Right cardiac atrium (tissue), 5 donors: ENCODE results near the gene SCP2. TPM values are rescaled to one million over a fixed set of nuclear protein-coding genes. Genes with fewer than 3 reads are reported as not detected.

Experiments
- ATAC-seq, 2 donors: fragments of 200-7000 bp; cut with Tn5 transposase; one replicate each; pipeline versions ENCODE4 v1.8.0 to v1.9.1; 2020; ENCODE audit warnings: moderate library complexity in 2 of 2, mild to moderate bottlenecking in 1 of 2
- DNase-seq, 3 donors: peaks; one replicate each; pipeline ENCODE4 v3.0.0-alpha.2; 2020
- H3K27ac ChIP-seq: one replicate; pipeline ENCODE4 v1.5.1; 2013; ENCODE audit warnings: mild to moderate bottlenecking, low read length, control low read depth, moderate library complexity
- H3K27me3 ChIP-seq: one replicate; pipeline ENCODE4 v1.6.1; 2013; ENCODE audit not compliant: control insufficient read depth, insufficient read depth
- H3K4me1 ChIP-seq: one replicate; pipeline ENCODE4 v1.6.1; 2013; ENCODE audit warnings: low read length; ENCODE audit not compliant: control insufficient read depth, insufficient read depth
- H3K4me3 ChIP-seq: one replicate; pipeline ENCODE4 v1.5.1; 2013; ENCODE audit warnings: low read length, control low read depth
- H3K9me3 ChIP-seq: one replicate; pipeline ENCODE4 v1.6.1; 2013; ENCODE audit warnings: low read length; ENCODE audit not compliant: control insufficient read depth
- WGBS: extraction: QIAGEN DNeasy Blood & Tissue Kit; methylation state at CpG from one replicate; pipeline ENCODE4 v1.1.7; 2013; 5-methylcytosine and 5-hydroxymethylcytosine counted together
- intact Hi-C, 4 donors: fragments of 100-400 bp; cut with DNase I; formaldehyde crosslinking; loops; one replicate each; pipeline versions ENCODE4 v1.11.0 to v1.14.0; 2022 to 2023
- polyA plus RNA-seq: library from polyadenylated mRNA; stranded (reverse); fragments of 200-250 nt; gene quantifications from one replicate; pipeline ENCODE4 v1.2.3, GENCODE V29; 2013
- total RNA-seq, 4 donors: library from RNA; stranded (reverse); fragmentation: NEBNext Ultra II Directional; extraction: Animal tissue kit (Norgen Biotek cat#: 25700); gene quantifications; one replicate each; pipeline ENCODE4 v1.2.1, GENCODE V29; 2021
- donor health status: healthy with polysubstance abuse.
- donor health status: DM: no; HTN: yes; CAD: no.
- donor health status: DM: no; HTN: no; CAD: no.
- donor health status: DM: no; HTN: yes; CAD: no; lungs with severe emphysema.
- donor health status: DM: yes; HTN: yes; CAD: no.

The SCP2 gene
- total and polyA plus RNA-seq, 5 donors = 129 to 203 (median 140) TPM

- no peak overlapping the region for H3K27ac ChIP-seq
- peaks cover 2% of the 10 kb centered on the region for H3K4me1 ChIP-seq
- H3K27me3 ChIP-seq = no peaks in the 10 kb centered on the region
- intact Hi-C loops = loop anchor here in 1 of 4 donors (10.0 kb wide), 1 partner anchor 54 kb away; no protein-coding TSS in a partner anchor
- WGBS = 92% methylated on average over 7 of the region's 7 CpGs
- no peak overlapping the region for H3K4me3 ChIP-seq
- no peaks in the 10 kb centered on the region for H3K9me3 ChIP-seq
- DNase-seq (peak in 1 of 3 donors; percentile 36), ATAC-seq (no peak)
Measured at GRCh38 chr1:53068314-53069099, 141.4 kb downstream of the SCP2 start.

- intact Hi-C loops = loop anchor here in 1 of 4 donors (10.0 kb wide), 1 partner anchor 54 kb away; no protein-coding TSS in a partner anchor
- DNase-seq = peak in 1 of 3 donors; percentile 12
- Histone ChIP-seq H3K9me3 (no peaks in the 10 kb centered on the region), H3K27me3 (no peaks in the 10 kb centered on the region), H3K4me3 (no peak overlapping the region), H3K4me1 (peaks cover 2% of the 10 kb centered on the region), H3K27ac (no peak overlapping the region)
- no peak for ATAC-seq
- 88% methylated on average over 7 of the region's 7 CpGs for WGBS
Measured at GRCh38 chr1:53069265-53069662, 142.2 kb downstream of the SCP2 start.

GRCh38 chr1:53069663-53070327, 142.7 kb downstream of the SCP2 start:
- Histone ChIP-seq H3K4me1 (peaks cover 2% of the 10 kb centered on the region), H3K27ac (no peak overlapping the region), H3K27me3 (no peaks in the 10 kb centered on the region), H3K4me3 (no peak overlapping the region), H3K9me3 (no peaks in the 10 kb centered on the region)
- intact Hi-C loops = loop anchor here in 1 of 4 donors (10.0 kb wide), 1 partner anchor 55 kb away; no protein-coding TSS in a partner anchor
- ATAC-seq = no peak
- peak in 1 of 3 donors; percentile 51 for DNase-seq
- WGBS = 92% methylated on average over 31 of the region's 31 CpGs

- Histone ChIP-seq H3K4me1 (peaks cover 2% of the 10 kb centered on the region), H3K27ac (no peak overlapping the region), H3K4me3 (no peak overlapping the region), H3K9me3 (no peaks in the 10 kb centered on the region), H3K27me3 (no peaks in the 10 kb centered on the region)
- ATAC-seq (no peak), DNase-seq (peak in 1 of 3 donors; percentile 48)
- WGBS = 95% methylated on average over 12 of the region's 12 CpGs
- intact Hi-C loops = no loop called here
Measured at GRCh38 chr1:53070621-53071020, 143.5 kb downstream of the SCP2 start.

- Histone ChIP-seq H3K9me3 (no peaks in the 10 kb centered on the region), H3K4me3 (no peak overlapping the region), H3K4me1 (peaks cover 2% of the 10 kb centered on the region), H3K27me3 (no peaks in the 10 kb centered on the region), H3K27ac (no peak overlapping the region)
- ATAC-seq (no peak), DNase-seq (peak in 1 of 3 donors; percentile 43)
- intact Hi-C loops = no loop called here
- 88% methylated on average over 17 of the region's 17 CpGs for WGBS
Measured at GRCh38 chr1:53071167-53071865, 144.2 kb downstream of the SCP2 start.

GRCh38 chr1:53071915-53072314, 144.8 kb downstream of the SCP2 start:
- ATAC-seq = no peak
- Histone ChIP-seq H3K4me1 (peaks cover 2% of the 10 kb centered on the region), H3K27me3 (no peaks in the 10 kb centered on the region), H3K9me3 (no peaks in the 10 kb centered on the region), H3K4me3 (no peak overlapping the region), H3K27ac (no peak overlapping the region)
- no peak for DNase-seq
- WGBS = 90% methylated on average over 1 of the region's 1 CpG
- intact Hi-C loops = no loop called here

GRCh38 chr1:53073287-53073686, 146.2 kb downstream of the SCP2 start:
- intact Hi-C loops = no loop called here
- no peak overlapping the region for H3K4me3 ChIP-seq
- no peak for ATAC-seq
- no peaks in the 10 kb centered on the region for H3K9me3 ChIP-seq
- H3K27ac ChIP-seq = no peak overlapping the region
- no peaks in the 10 kb centered on the region for H3K4me1 ChIP-seq
- no peaks in the 10 kb centered on the region for H3K27me3 ChIP-seq
- WGBS = 89% methylated on average over 7 of the region's 7 CpGs
- DNase-seq = peak in 1 of 3 donors; percentile 21

- ATAC-seq = peak; percentile 66 to 75
Measured at GRCh38 chr1:53073868-53074311, 146.8 kb downstream of the SCP2 start.

GRCh38 chr1:53074313-53075154, 147.5 kb downstream of the SCP2 start:
- H3K4me3 ChIP-seq = no peak overlapping the region
- DNase-seq = peak in 2 of 3 donors; percentile 25 to 39
- 91% methylated on average over 8 of the region's 8 CpGs for WGBS

More at GRCh38 chr1:53073868-53074311, 146.8 kb downstream of the SCP2 start:
- Histone ChIP-seq H3K27ac (no peak overlapping the region), H3K4me1 (no peaks in the 10 kb centered on the region), H3K9me3 (no peaks in the 10 kb centered on the region), H3K27me3 (no peaks in the 10 kb centered on the region), H3K4me3 (no peak overlapping the region)
- 51% methylated on average over 10 of the region's 10 CpGs for WGBS
- peak; percentile 67 to 93 (median 86) for DNase-seq
- intact Hi-C loops = no loop called here

GRCh38 chr1:53075206-53075605, 148.1 kb downstream of the SCP2 start:
- no peaks in the 10 kb centered on the region for H3K27me3 ChIP-seq
- intact Hi-C loops = no loop called here
- WGBS = 97% methylated on average over 4 of the region's 4 CpGs
- no peak for ATAC-seq
- H3K27ac ChIP-seq = no peak overlapping the region
- no peak overlapping the region for H3K4me3 ChIP-seq
- no peaks in the 10 kb centered on the region for H3K4me1 ChIP-seq
- no peaks in the 10 kb centered on the region for H3K9me3 ChIP-seq
- peak in 2 of 3 donors; percentile 22 to 30 for DNase-seq

More at GRCh38 chr1:53074313-53075154, 147.5 kb downstream of the SCP2 start:
- intact Hi-C loops = no loop called here
- no peaks in the 10 kb centered on the region for H3K9me3 ChIP-seq
- H3K27me3 ChIP-seq = no peaks in the 10 kb centered on the region
- ATAC-seq = no peak
- no peak overlapping the region for H3K27ac ChIP-seq
- no peaks in the 10 kb centered on the region for H3K4me1 ChIP-seq
